ENCODE measurements around the gene MRPS22.
A peak's percentile ranks its signal among the peaks of the same experiment; 100 is the strongest.
"Not testable (repeated sequence)": the region's sequence is repeated elsewhere in the genome, so short reads cannot be mapped to it uniquely, and the experiment has no call there.

MRPS22 gene

GRCh38 chr3:139338405-139338804 lies 5.4 kb upstream of the MRPS22 start:
- DNase-seq (ENCODE audit: low read depth in 2 of 2), result no peak

GRCh38 chr3:139339219-139339906 lies 4.5 kb upstream of the MRPS22 start:
- peak in 1 of 2 experiments; percentile 19 for DNase-seq (ENCODE audit: low read depth in 2 of 2)

GRCh38 chr3:139340784-139341183 lies 3.0 kb upstream of the MRPS22 start:
- no peak for DNase-seq (ENCODE audit: low read depth in 2 of 2)

- DNase-seq (ENCODE audit: low read depth in 2 of 2), result no peak
Observed at GRCh38 chr3:139342054-139342453, 1.8 kb upstream of the MRPS22 start.

- DNase-seq (ENCODE audit: low read depth in 2 of 2), result no peak
Observed at GRCh38 chr3:139346771-139347170, 3.0 kb downstream of the MRPS22 start.

GRCh38 chr3:139353920-139354556 lies 10.2 kb downstream of the MRPS22 start:
- no peak for DNase-seq (ENCODE audit: low read depth in 2 of 2)

GRCh38 chr3:139354661-139355060 lies 10.8 kb downstream of the MRPS22 start:
- DNase-seq (ENCODE audit: low read depth in 2 of 2), result no peak

GRCh38 chr3:139355476-139355875 lies 11.7 kb downstream of the MRPS22 start:
- no peak for DNase-seq (ENCODE audit: low read depth in 2 of 2)

GRCh38 chr3:139355891-139356290 lies 12.1 kb downstream of the MRPS22 start:
- no peak for DNase-seq (ENCODE audit: low read depth in 2 of 2)

GRCh38 chr3:139357899-139358298 lies 14.1 kb downstream of the MRPS22 start:
- DNase-seq (ENCODE audit: low read depth in 2 of 2), result no peak

- DNase-seq (ENCODE audit: low read depth in 2 of 2), result no peak
Observed at GRCh38 chr3:139358841-139359562, 15.2 kb downstream of the MRPS22 start.

GRCh38 chr3:139361276-139361675 lies 17.5 kb downstream of the MRPS22 start:
- no peak for DNase-seq (ENCODE audit: low read depth in 2 of 2)

GRCh38 chr3:139364549-139364948 lies 20.7 kb downstream of the MRPS22 start:
- DNase-seq (ENCODE audit: low read depth in 2 of 2), result no peak

GRCh38 chr3:139374099-139374498 lies 30.3 kb downstream of the MRPS22 start:
- no peak for DNase-seq (ENCODE audit: low read depth in 2 of 2)

GRCh38 chr3:139377378-139377777 lies 33.6 kb downstream of the MRPS22 start:
- no peak for DNase-seq (ENCODE audit: low read depth in 2 of 2)

GRCh38 chr3:139378587-139379241 lies 34.9 kb downstream of the MRPS22 start:
- DNase-seq (ENCODE audit: low read depth in 2 of 2), result no peak

- no peak for DNase-seq (ENCODE audit: low read depth in 2 of 2)
Observed at GRCh38 chr3:139380575-139380974, 36.8 kb downstream of the MRPS22 start.

GRCh38 chr3:139382291-139382690 lies 38.5 kb downstream of the MRPS22 start:
- DNase-seq (ENCODE audit: low read depth in 2 of 2), result not testable (repeated sequence)

- DNase-seq (ENCODE audit: low read depth in 2 of 2), result no peak
Observed at GRCh38 chr3:139388077-139388476, 44.3 kb downstream of the MRPS22 start.

- peak in 1 of 2 experiments; percentile 2 for DNase-seq (ENCODE audit: low read depth in 2 of 2)
Observed at GRCh38 chr3:139388821-139389551, 45.2 kb downstream of the MRPS22 start.

- peak; percentile 95 to 98 for DNase-seq (ENCODE audit: low read depth in 2 of 2)
Observed at GRCh38 chr3:139389552-139390368, 45.9 kb downstream of the MRPS22 start, which contains the start of gene COPB2. Gene COPB2 (minus strand): TSS chr3:139389647. CDS start chr3:139389550, 97 bp downstream.

Measured in stimulated activated CD4-positive, alpha-beta T cell treated with anti-CD3 and anti-CD28 coated beads, Interleukin-12 subunit alpha, Interleukin-12 subunit beta, amount 100 ng/mL, for 24 hours (primary cell).